NT2/D1 (cell line): ENCODE results near the gene PI4K2A.

Experiments used
- DNase-seq: peaks from one replicate; pipeline ENCODE4 v3.0.0-alpha.2; 2011; ENCODE audit warnings: low read depth, low spot score
- H3K27me3 ChIP-seq: 2 replicates; pipeline ENCODE4 v1.6.0; 2011; ENCODE audit warnings: mild to moderate bottlenecking; ENCODE audit not compliant: insufficient read length, insufficient read depth
- H3K36me3 ChIP-seq: 2 replicates; pipeline ENCODE4 v1.6.1; 2011; ENCODE audit warnings: mild to moderate bottlenecking, low read length, mixed read lengths; ENCODE audit not compliant: insufficient read depth, insufficient read length
- H3K4me1 ChIP-seq: 2 replicates; pipeline ENCODE4 v1.5.1; 2011; ENCODE audit not compliant: insufficient read depth, insufficient read length
- H3K4me3 ChIP-seq: 2 replicates; pipeline ENCODE4 v1.5.1; 2011; ENCODE audit warnings: low read depth; ENCODE audit not compliant: insufficient read length
- H3K9ac ChIP-seq: 2 replicates; pipeline ENCODE4 v1.6.0; 2011; ENCODE audit warnings: low read depth; ENCODE audit not compliant: insufficient read length
- H3K9me3 ChIP-seq: 2 replicates; pipeline ENCODE4 v1.5.1; 2011; ENCODE audit warnings: mild to moderate bottlenecking, low read length; ENCODE audit not compliant: insufficient read depth
- SUZ12 ChIP-seq: IDR thresholded peaks from 2 replicates; pipeline ENCODE4 v1.6.1; 2011; ENCODE audit not compliant: insufficient read length, insufficient read depth; ENCODE audit errors: extremely low read depth
- YY1 ChIP-seq: IDR thresholded peaks from 2 replicates; pipeline ENCODE4 v1.6.1; 2011; ENCODE audit not compliant: insufficient read length, insufficient read depth
- ZNF274 ChIP-seq: IDR thresholded peaks from 2 replicates; pipeline ENCODE4 v1.6.1; 2011; ENCODE audit warnings: mild to moderate bottlenecking, low read depth, low read length

The PI4K2A gene

DNA sequence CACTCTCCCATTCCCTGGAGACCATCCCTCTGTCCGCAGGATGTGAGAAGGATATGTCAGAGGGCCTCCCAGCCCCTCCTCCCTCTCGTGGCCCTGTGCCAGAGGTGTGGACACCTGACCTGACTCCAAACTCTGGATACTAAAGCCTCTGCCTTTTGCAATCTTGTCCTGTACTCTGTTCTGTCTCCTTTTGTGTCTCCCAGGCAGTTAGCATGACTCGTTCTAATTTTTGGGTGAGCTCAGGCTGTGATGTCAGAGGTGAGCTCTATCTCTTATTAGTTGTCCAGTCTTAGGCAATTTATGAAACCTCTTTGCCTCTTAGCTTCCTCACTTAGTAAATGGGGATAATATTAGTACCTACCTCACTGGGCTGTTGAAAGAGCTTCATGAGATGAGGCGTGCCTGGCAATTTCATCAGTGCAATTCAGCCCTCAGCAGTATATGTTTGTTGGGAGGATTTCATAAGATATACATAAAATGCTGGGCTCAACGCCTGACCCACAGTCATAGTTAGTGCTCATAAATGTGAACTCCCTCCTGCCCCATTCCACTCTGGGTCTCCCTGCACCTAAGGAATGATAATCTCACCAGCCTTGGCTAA, 84.0 kb downstream of the PI4K2A start:
- no peaks in the 10 kb centered on the region for H3K36me3 ChIP-seq
- no peaks in the 10 kb centered on the region for H3K9me3 ChIP-seq
- H3K9ac ChIP-seq = no peak overlapping the region
- DNase-seq = no peak
- H3K27me3 ChIP-seq = no peaks in the 10 kb centered on the region
- no peak overlapping the region for H3K4me3 ChIP-seq
- TF ChIP-seq ZNF274 (no peak), SUZ12 (no peak), YY1 (no peak)
- H3K4me1 ChIP-seq = no peaks in the 10 kb centered on the region
